ENCODE measurements around the gene ZSCAN2.
A peak's percentile ranks its signal among the peaks of the same experiment; 100 is the strongest.

The ZSCAN2 gene

GRCh38 chr15:84666373-84666772, 65.6 kb downstream of the ZSCAN2 start:
- H3K9me3 ChIP-seq (ENCODE audit: low read depth, low read length): no peaks in the 10 kb centered on the region
- H3K9ac ChIP-seq (ENCODE audit: insufficient read length): no peak overlapping the region
- no peak overlapping the region for H3K4me3 ChIP-seq
- H3K36me3 ChIP-seq (ENCODE audit: insufficient read depth, low read length): peaks cover 24% of the 10 kb centered on the region
- TF ChIP-seq POLR2AphosphoS5 (IDR thresholded peaks at IDR 0.05; ENCODE audit: borderline replicate concordance, low read depth, low read length) (no peak), EZH2 (IDR thresholded peaks at IDR 0.05) (no peak), FOXP2 (optimal IDR thresholded peaks at IDR 0.05; ENCODE audit: control extremely low read depth, extremely low read length, insufficient read depth) (no peak)
- DNase-seq (ENCODE audit: low read depth, low spot score): no peak
- no peak overlapping the region for H3K27ac ChIP-seq

- Histone ChIP-seq H3K27ac (no peak overlapping the region), H3K36me3 (ENCODE audit: insufficient read depth, low read length) (peaks cover 24% of the 10 kb centered on the region)
- no peak for DNase-seq (ENCODE audit: low read depth, low spot score)
Observed at GRCh38 chr15:84668221-84668982, 67.6 kb downstream of the ZSCAN2 start.

DNA sequence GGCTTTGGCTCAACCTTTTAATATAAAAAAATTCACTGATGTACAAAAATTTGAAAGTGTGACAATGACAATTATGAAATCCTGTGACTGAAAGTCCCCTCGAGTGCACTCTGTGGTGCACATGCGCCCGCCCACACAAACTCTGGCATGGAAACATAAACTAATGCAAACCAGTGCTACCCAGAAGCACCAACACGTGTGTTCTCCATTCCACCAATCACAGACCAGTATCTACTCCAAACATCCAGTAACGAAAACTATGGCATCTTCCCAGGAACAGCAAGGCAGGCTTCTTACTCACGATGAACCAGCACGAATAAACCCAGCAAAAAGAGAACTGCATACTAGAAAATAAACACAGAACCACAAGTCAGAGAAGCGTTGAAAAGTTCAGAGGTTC, 68.9 kb downstream of the ZSCAN2 start:
- Histone ChIP-seq H3K27ac (no peak overlapping the region), H3K4me3 (no peak overlapping the region), H3K9ac (ENCODE audit: insufficient read length) (no peak overlapping the region), H3K36me3 (ENCODE audit: insufficient read depth, low read length) (peaks cover 27% of the 10 kb centered on the region), H3K9me3 (ENCODE audit: low read depth, low read length) (no peaks in the 10 kb centered on the region)
- TF ChIP-seq POLR2AphosphoS5 (IDR thresholded peaks at IDR 0.05; ENCODE audit: borderline replicate concordance, low read depth, low read length) (no peak), EZH2 (IDR thresholded peaks at IDR 0.05) (no peak), FOXP2 (optimal IDR thresholded peaks at IDR 0.05; ENCODE audit: control extremely low read depth, extremely low read length, insufficient read depth) (no peak)
- DNase-seq (ENCODE audit: low read depth, low spot score): no peak

More at GRCh38 chr15:84668221-84668982, 67.6 kb downstream of the ZSCAN2 start:
- TF ChIP-seq FOXP2 (optimal IDR thresholded peaks at IDR 0.05; ENCODE audit: control extremely low read depth, extremely low read length, insufficient read depth) (no peak), POLR2AphosphoS5 (IDR thresholded peaks at IDR 0.05; ENCODE audit: borderline replicate concordance, low read depth, low read length) (no peak), EZH2 (IDR thresholded peaks at IDR 0.05) (no peak)
- no peaks in the 10 kb centered on the region for H3K9me3 ChIP-seq (ENCODE audit: low read depth, low read length)
- H3K4me3 ChIP-seq: no peak overlapping the region
- H3K9ac ChIP-seq (ENCODE audit: insufficient read length): no peak overlapping the region

DNA sequence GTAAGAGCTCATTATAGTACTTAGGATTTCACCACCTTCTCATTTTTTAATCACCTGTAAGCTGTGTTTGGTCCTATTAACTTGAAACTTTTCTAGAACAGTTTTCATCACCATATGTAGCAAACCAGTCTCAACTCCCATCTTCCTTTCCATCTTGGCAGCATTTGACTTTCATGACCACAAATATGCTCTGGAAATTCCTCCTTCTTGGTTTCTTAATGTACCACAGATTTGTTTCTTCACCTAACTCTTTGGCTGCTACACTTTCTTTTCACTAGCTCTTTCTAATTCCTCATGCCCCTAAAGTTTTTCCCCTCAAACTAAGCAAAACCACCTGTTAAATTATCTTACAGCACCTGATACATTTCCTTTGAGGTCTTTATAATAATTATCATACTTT, 70.4 kb downstream of the ZSCAN2 start:
- Histone ChIP-seq H3K9me3 (ENCODE audit: low read depth, low read length) (no peaks in the 10 kb centered on the region), H3K36me3 (ENCODE audit: insufficient read depth, low read length) (peaks cover 30% of the 10 kb centered on the region), H3K27ac (0 out of 2 replicates have a peak overlapping the region, but pooled peaks have one; percentile 15), H3K9ac (ENCODE audit: insufficient read length) (no peak overlapping the region), H3K4me3 (no peak overlapping the region)
- no peak for TF ChIP-seq FOXP2 (optimal IDR thresholded peaks at IDR 0.05; ENCODE audit: control extremely low read depth, extremely low read length, insufficient read depth)
- no peak for TF ChIP-seq POLR2AphosphoS5 (IDR thresholded peaks at IDR 0.05; ENCODE audit: borderline replicate concordance, low read depth, low read length)
- no peak for DNase-seq (ENCODE audit: low read depth, low spot score)
